Stimulated activated CD4-positive, alpha-beta T cell treated with anti-CD3 and anti-CD28 coated beads, Interleukin-15, amount 100 ng/mL, for 48 hours (primary cell): ENCODE data around the gene PCDHGA7.
"Not testable (repeated sequence)": the region's sequence is repeated elsewhere in the genome, so short reads cannot be mapped to it uniquely, and the experiment has no call there.

Experiments
- DNase-seq, 2 donors: peaks; one replicate each; pipeline ENCODE4 v3.0.0-alpha.2; 2020; ENCODE audit warnings: low read depth in 2 of 2

Gene PCDHGA7

GRCh38 chr5:141366016-141366896 lies 16.3 kb upstream of the PCDHGA7 start:
- no peak for DNase-seq

GRCh38 chr5:141369994-141370848 lies 12.3 kb upstream of the PCDHGA7 start, which contains the start of gene PCDHGB3:
Gene PCDHGB3, plus strand, starts transcription at chr5:141370242. Its CDS starts 153 bp downstream, at chr5:141370395.
- DNase-seq, result no peak

GRCh38 chr5:141371572-141372475 lies 10.7 kb upstream of the PCDHGA7 start:
- no peak for DNase-seq

GRCh38 chr5:141373673-141374317 lies 8.7 kb upstream of the PCDHGA7 start, which contains the start of gene PCDHGA6:
Gene PCDHGA6, plus strand, starts transcription at chr5:141373891. Its CDS starts 193 bp downstream, at chr5:141374084.
- no peak for DNase-seq

GRCh38 chr5:141374627-141375026 lies 7.9 kb upstream of the PCDHGA7 start:
- DNase-seq, result no peak

- not testable (repeated sequence) for DNase-seq
Measured at GRCh38 chr5:141375444-141376155, 6.9 kb upstream of the PCDHGA7 start.

GRCh38 chr5:141383345-141383744 lies 803 bp downstream of the PCDHGA7 start:
- no peak for DNase-seq

GRCh38 chr5:141384471-141385267 lies 2.1 kb downstream of the PCDHGA7 start:
- DNase-seq, result no peak

- not testable (repeated sequence) for DNase-seq
Measured at GRCh38 chr5:141387557-141388311, 5.2 kb downstream of the PCDHGA7 start, which contains the start of gene PCDHGB4. Gene PCDHGB4, plus strand, starts transcription at chr5:141387698. Its CDS starts 187 bp downstream, at chr5:141387885.

GRCh38 chr5:141388661-141389060 lies 6.1 kb downstream of the PCDHGA7 start:
- DNase-seq, result no peak

GRCh38 chr5:141389153-141390042 lies 6.9 kb downstream of the PCDHGA7 start:
- DNase-seq, result no peak

GRCh38 chr5:141392429-141393198 lies 10.1 kb downstream of the PCDHGA7 start, which contains the start of gene PCDHGA8:
Gene PCDHGA8, plus strand, starts transcription at chr5:141392633. Its CDS starts 181 bp downstream, at chr5:141392814.
- no peak for DNase-seq

GRCh38 chr5:141393267-141393666 lies 10.7 kb downstream of the PCDHGA7 start:
- no peak for DNase-seq

- not testable (repeated sequence) for DNase-seq
Measured at GRCh38 chr5:141394401-141395187, 12.1 kb downstream of the PCDHGA7 start.

GRCh38 chr5:141397756-141398551 lies 15.4 kb downstream of the PCDHGA7 start, which contains the start of gene PCDHGB5:
Gene PCDHGB5, plus strand, starts transcription at chr5:141397947. Its CDS starts 181 bp downstream, at chr5:141398128.
- peak in 1 of 2 donors; percentile 20 for DNase-seq
